ENCODE results near the gene FLNB. TPM values are rescaled to one million over a fixed set of nuclear protein-coding genes. Genes with fewer than 3 reads are reported as not detected.

FLNB gene
- total and polyA plus RNA-seq, 2 of the 13 experiments (the other 11 are each of a cell fraction or from before 2014, with no cell fraction given) = 106 to 130 TPM

- no peak for TF ChIP-seq ZNF569 (CRISPR knock-in tag; IDR thresholded peaks at IDR 0.05; ENCODE audit: borderline replicate concordance)
- no peak for TF ChIP-seq MTF2 (CRISPR knock-in tag; IDR thresholded peaks at IDR 0.05; ENCODE audit: borderline replicate concordance)
- TF ChIP-seq TSC22D2 (CRISPR knock-in tag; IDR thresholded peaks at IDR 0.05; ENCODE audit: borderline replicate concordance) = no peak
- TF ChIP-seq ZNF205 (CRISPR knock-in tag; IDR thresholded peaks at IDR 0.05) = no peak
- no peak for TF ChIP-seq ZNF652 (CRISPR knock-in tag; IDR thresholded peaks at IDR 0.05; ENCODE audit: borderline replicate concordance, low read depth)
- TF ChIP-seq NCOR1 (IDR thresholded peaks at IDR 0.05; ENCODE audit: borderline replicate concordance, low read length) = 0 out of 2 replicates have a peak, but pooled peaks have one; percentile 54
- TF ChIP-seq ZNF616 (CRISPR knock-in tag; IDR thresholded peaks at IDR 0.05; ENCODE audit: low read depth) = no peak
- TF ChIP-seq GFI1 (CRISPR knock-in tag; IDR thresholded peaks at IDR 0.05; ENCODE audit: borderline replicate concordance) = no peak; the same call in 1 of the 2 replicates
- TF ChIP-seq REPIN1 (CRISPR knock-in tag; IDR thresholded peaks at IDR 0.05; ENCODE audit: borderline replicate concordance, low read depth) = peak; percentile 32; the same call in 1 of the 2 replicates
- TF ChIP-seq ZSCAN29 (CRISPR knock-in tag; conservative IDR thresholded peaks at IDR 0.05) = peak; percentile 79; the same call in 1 of the 2 replicates
- TF ChIP-seq THAP11 (CRISPR knock-in tag; IDR thresholded peaks at IDR 0.05) = 0 out of 2 replicates have a peak, but pooled peaks have one; percentile 28
- TF ChIP-seq FOXK1 (CRISPR knock-in tag; IDR thresholded peaks at IDR 0.05; ENCODE audit: borderline replicate concordance, low read depth) = no peak
- TF ChIP-seq HDAC6 (IDR thresholded peaks at IDR 0.05; ENCODE audit: low read depth, low read length) = no peak
- no peak for TF ChIP-seq HIC2 (CRISPR knock-in tag; IDR thresholded peaks at IDR 0.05; ENCODE audit: low read depth)
- TF ChIP-seq ZNF792 (CRISPR knock-in tag; IDR thresholded peaks at IDR 0.05) = peak; percentile 87
- no peak for TF ChIP-seq MED8 (CRISPR knock-in tag; IDR thresholded peaks at IDR 0.05; ENCODE audit: insufficient replicate concordance)
- TF ChIP-seq TMF1 (CRISPR knock-in tag; IDR thresholded peaks at IDR 0.05; ENCODE audit: low read depth) = no peak
- TF ChIP-seq MIXL1 (CRISPR knock-in tag; IDR thresholded peaks at IDR 0.05) = 0 out of 2 replicates have a peak, but pooled peaks have one; percentile 49
- no peak for TF ChIP-seq GATAD1 (CRISPR knock-in tag; IDR thresholded peaks at IDR 0.05)
- no peak for TF ChIP-seq PBX2 (CRISPR knock-in tag; IDR thresholded peaks at IDR 0.05)
- TF ChIP-seq CHCHD3 (CRISPR knock-in tag; IDR thresholded peaks at IDR 0.05) = no peak
- no peak for TF ChIP-seq GATA4 (IDR thresholded peaks at IDR 0.05; ENCODE audit: borderline replicate concordance, low read depth)
- no peak for TF ChIP-seq RELA (CRISPR knock-in tag; IDR thresholded peaks at IDR 0.05)
- TF ChIP-seq ZNF317 (CRISPR knock-in tag; IDR thresholded peaks at IDR 0.05) = 0 out of 2 replicates have a peak, but pooled peaks have one; percentile 29
- TF ChIP-seq SKI (IDR thresholded peaks at IDR 0.05; ENCODE audit: partially characterized antibody) = no peak
- peak; percentile 69; the same call in 1 of the 2 replicates for TF ChIP-seq NR2F2 (IDR thresholded peaks at IDR 0.05; ENCODE audit: borderline replicate concordance, low read depth)
- TF ChIP-seq, protein P1, sequence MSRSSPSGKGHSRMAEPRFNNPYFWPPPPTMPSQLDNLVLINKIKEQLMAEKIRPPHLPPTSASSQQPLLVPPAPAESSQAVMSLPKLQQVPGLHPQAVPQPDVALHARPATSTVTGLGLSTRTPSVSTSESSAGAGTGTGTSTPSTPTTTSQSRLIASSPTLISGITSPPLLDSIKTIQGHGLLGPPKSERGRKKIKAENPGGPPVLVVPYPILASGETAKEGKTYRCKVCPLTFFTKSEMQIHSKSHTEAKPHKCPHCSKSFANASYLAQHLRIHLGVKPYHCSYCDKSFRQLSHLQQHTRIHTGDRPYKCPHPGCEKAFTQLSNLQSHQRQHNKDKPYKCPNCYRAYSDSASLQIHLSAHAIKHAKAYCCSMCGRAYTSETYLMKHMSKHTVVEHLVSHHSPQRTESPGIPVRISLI (CRISPR knock-in tag; IDR thresholded peaks at IDR 0.05; ENCODE audit: borderline replicate concordance) = peak; percentile 42; the same call in 1 of the 2 replicates
Observed at GRCh38 chr3:57992452-57993213, 15.6 kb upstream of the FLNB start (continued).
